K562 (cell line): ENCODE measurements around the gene MKLN1. TPM values are rescaled to one million over a fixed set of nuclear protein-coding genes. Genes with fewer than 3 reads are reported as not detected.

Experiments
- ATAC-seq: fragments of 200-7000 bp; cut with Tn5 transposase; 3 replicates; pipeline ENCODE4 v1.9.1; 2020; ENCODE audit warnings: moderate library complexity
- BruUV-seq: library from RNA; stranded (reverse); fragments of 400-500 nt; replicated peaks from 2 replicates; lab custom pipeline; 2021; lab: Mats Ljungman, UMichigan
- CTCF ChIA-PET: fragments of 300-600 bp; formaldehyde crosslinking; extraction: SDS; loops from one replicate; lab custom pipeline; 2021; ENCODE audit warnings: low intra/inter-chr PET ratio; lab: Yijun Ruan, JAX
- POLR2A ChIA-PET: fragments of 300-600, 350-650 bp; sonication (Branson Sonifier 250); formaldehyde crosslinking; extraction: SDS; loops from one replicate; lab custom pipeline; 2021; ENCODE audit warnings: antibody characterized with exemption, inconsistent platforms; lab: Yijun Ruan, JAX
- DNase-seq, 4 experiments: peaks; one replicate each; pipeline versions ENCODE4 v3.0.0 to v3.0.0-alpha.2; 2011 to 2018; ENCODE audit warnings: low spot score in 3 of 4, mixed read lengths in 3 of 4; ENCODE audit errors: extremely low read depth in 1 of 4
- FAIRE-seq: peaks from 2 replicates; lab custom pipeline; 2011; peaks lifted over from hg19 to GRCh38; lab: Jason Lieb, UNC
- H2AFZ ChIP-seq: 2 replicates; pipeline ENCODE4 v1.6.0; 2011; ENCODE audit warnings: low read depth, low read length, control low read depth, inconsistent platforms
- H3K27ac ChIP-seq: fragments of 200-600 bp; 3 replicates; pipeline ENCODE4 v1.8.0; 2011; ENCODE audit warnings: low read depth, mild to moderate bottlenecking, control low read depth, inconsistent platforms, low read length, moderate library complexity, mixed read lengths; ENCODE audit errors: extremely low read depth
- H3K27me3 ChIP-seq, 2 experiments: fragments of 300-600 bp in 1 of 2; 2 replicates in 1 of 2; 3 replicates in 1 of 2; pipeline versions ENCODE4 v1.6.0 to v1.8.0; 2011; ENCODE audit warnings: inconsistent platforms in 2 of 2, low read length in 2 of 2, mild to moderate bottlenecking in 1 of 2, mixed read lengths in 1 of 2, moderate library complexity in 1 of 2; ENCODE audit not compliant: control insufficient read depth in 2 of 2, insufficient read depth in 2 of 2
- H3K36me3 ChIP-seq: fragments of 300-600 bp; 3 replicates; pipeline ENCODE4 v1.8.0; 2011; ENCODE audit warnings: mild to moderate bottlenecking, low read length, inconsistent platforms; ENCODE audit not compliant: control insufficient read depth, insufficient read depth
- H3K4me1 ChIP-seq, 2 experiments: fragments of 200-600 bp in 1 of 2; replicated peaks in 1 of 2; 2 replicates in 1 of 2; 3 replicates in 1 of 2; pipeline versions ENCODE4 v1.5.1 to v1.8.0; 2011; ENCODE audit warnings: inconsistent platforms in 2 of 2, low read length in 2 of 2, mild to moderate bottlenecking in 1 of 2, mixed read lengths in 1 of 2, moderate library complexity in 1 of 2; ENCODE audit not compliant: control insufficient read depth in 2 of 2, insufficient read depth in 2 of 2
- H3K4me2 ChIP-seq: 2 replicates; pipeline ENCODE4 v1.6.1; 2011; ENCODE audit warnings: low read length, control low read depth, inconsistent platforms, mixed read lengths; ENCODE audit not compliant: insufficient read depth
- H3K4me3 ChIP-seq: fragments of 200-600 bp; sonication (generic), shearing (Covaris generic); 2 replicates; pipeline ENCODE4 v1.5.1; 2016; ENCODE audit warnings: control low read depth, inconsistent platforms
- H3K79me2 ChIP-seq: fragments of 200-600 bp; 3 replicates; pipeline ENCODE4 v1.8.0; 2011; ENCODE audit warnings: low read length, inconsistent platforms; ENCODE audit not compliant: control insufficient read depth, insufficient read depth
- H3K9ac ChIP-seq, 2 experiments: 2 replicates each; pipeline versions ENCODE4 v1.6.0 to v1.6.1; 2011; ENCODE audit warnings: low read depth in 2 of 2, low read length in 2 of 2, control low read depth in 1 of 2, inconsistent platforms in 1 of 2, mild to moderate bottlenecking in 1 of 2, mixed read lengths in 1 of 2; ENCODE audit not compliant: insufficient read depth in 1 of 2
- H3K9me1 ChIP-seq: one replicate; pipeline ENCODE4 v1.6.0; 2011; ENCODE audit warnings: inconsistent platforms, mild to moderate bottlenecking, low read length, moderate library complexity; ENCODE audit not compliant: control insufficient read depth, insufficient read depth
- H3K9me3 ChIP-seq: replicated peaks from 2 replicates; pipeline ENCODE4 v1.5.1; 2011; ENCODE audit warnings: low read depth, low read length, inconsistent platforms; ENCODE audit not compliant: control insufficient read depth, insufficient read depth
- H4K20me1 ChIP-seq: replicated peaks from 2 replicates; pipeline ENCODE4 v1.6.1; 2011; ENCODE audit warnings: low read length, inconsistent platforms, mixed read lengths; ENCODE audit not compliant: control insufficient read depth, insufficient read depth
- ARID2 ChIP-seq: fragments of 450-650 bp; IDR thresholded peaks from 2 replicates; pipeline ENCODE4 v1.6.1; 2017; ENCODE audit warnings: antibody characterized with exemption, mild to moderate bottlenecking
- FOS ChIP-seq: IDR thresholded peaks from 3 replicates; pipeline ENCODE4 v1.6.1; 2011; ENCODE audit not compliant: insufficient read length; ENCODE audit errors: extremely low read depth
- HIVEP1 ChIP-seq: fragments of 250-450 bp; sonication (Bioruptor Pico); IDR thresholded peaks from 2 replicates; pipeline ENCODE4 v1.4.0; 2020; ENCODE audit warnings: mild to moderate bottlenecking
- LARP7 ChIP-seq: fragments of 450-650 bp; IDR thresholded peaks from 2 replicates; pipeline ENCODE4 v1.6.1; 2016
- NCOA6 ChIP-seq: fragments of 450-650 bp; IDR thresholded peaks from 2 replicates; pipeline ENCODE4 v1.6.1; 2017; ENCODE audit warnings: mild to moderate bottlenecking
- NR3C1 ChIP-seq: sonication (generic); formaldehyde crosslinking; IDR thresholded peaks from 2 replicates; pipeline ENCODE4 v1.8.1; 2022; ENCODE audit warnings: missing genetic modification reagents
- TAF9B ChIP-seq: fragments of 450-650 bp; IDR thresholded peaks from 2 replicates; pipeline ENCODE4 v1.6.1; 2018; ENCODE audit warnings: mild to moderate bottlenecking; ENCODE audit not compliant: partially characterized antibody
- ZC3H8 ChIP-seq: fragments of 450-650 bp; IDR thresholded peaks from 2 replicates; pipeline ENCODE4 v1.6.1; 2017
- WGBS: fragments of 100-300 bp; shearing (Covaris generic); methylation state at CpG from one replicate; pipeline ENCODE4 v1.1.6; 2016; ENCODE audit warnings: low coverage, mixed read lengths; ENCODE audit not compliant: insufficient coverage; ENCODE audit errors: missing lambda C conversion rate; 5-methylcytosine and 5-hydroxymethylcytosine counted together
- in situ Hi-C: fragments of 300-500 bp; cut with MboI; formaldehyde crosslinking; loops from 4 replicates; pipeline ENCODE4 v1.15.0; 2018; ENCODE audit warnings: inconsistent platforms, mixed read lengths
- intact Hi-C: fragments of 100-400 bp; cut with micrococcal nuclease; formaldehyde crosslinking; loops from 2 replicates; pipeline ENCODE4 v1.14.2; 2022
- polyA plus RNA-seq, 8 experiments: library from polyadenylated mRNA; depleted of rRNA in 4 of 8; stranded (reverse) in 5 of 8; unstranded in 3 of 8; fragments of >200 nt; fragmentation: Nextera tagmentation in 2 of 8; fragmentation: Illumina TruSeq in 1 of 8; extraction: Ambion mirVana in 2 of 8; extraction: Trizol in 1 of 8; gene quantifications; 2 replicates each; pipeline versions ENCODE4 v1.2.1 to v1.2.3, GENCODE V29; 2011 to 2014; ENCODE audit warnings: inconsistent platforms in 1 of 8, missing spikeins in 1 of 8
- total RNA-seq, 7 experiments: library from RNA; depleted of rRNA in 6 of 7; stranded (reverse); fragments of >200 nt in 6 of 7; fragmentation: Illumina TruSeq in 2 of 7; extraction: Trizol in 2 of 7; gene quantifications; 2 replicates each; pipeline versions ENCODE4 v1.2.1 to v1.2.3, GENCODE V29; 2011 to 2021; ENCODE audit warnings: low replicate concordance in 1 of 7
- TF ChIP-seq, protein P1 (sequence below): fragments of 250-450 bp; sonication (Bioruptor Pico); IDR thresholded peaks from 2 replicates; pipeline ENCODE4 v1.6.1; 2021; ENCODE audit warnings: mild to moderate bottlenecking
- TF ChIP-seq, protein P2 (sequence below): fragments of 250-450 bp; sonication (Bioruptor Pico); IDR thresholded peaks from 2 replicates; pipeline ENCODE4 v1.5.0; 2021
- TF ChIP-seq, protein P3 (sequence below): fragments of 450-650 bp; IDR thresholded peaks from 2 replicates; pipeline ENCODE4 v1.6.1; 2016
- TF ChIP-seq, protein P4 (sequence below): fragments of 200-800 bp; sonication (Bioruptor generic); IDR thresholded peaks from 2 replicates; pipeline ENCODE4 v1.6.1; 2016; ENCODE audit warnings: missing genetic modification characterization, missing compliant biosample characterization

The MKLN1 gene
- total and polyA plus RNA-seq, 9 of the 15 experiments (the other 6 are each of a cell fraction or from before 2014, with no cell fraction given), result 18.6 to 80.4 (median 56.0) TPM

DNA sequence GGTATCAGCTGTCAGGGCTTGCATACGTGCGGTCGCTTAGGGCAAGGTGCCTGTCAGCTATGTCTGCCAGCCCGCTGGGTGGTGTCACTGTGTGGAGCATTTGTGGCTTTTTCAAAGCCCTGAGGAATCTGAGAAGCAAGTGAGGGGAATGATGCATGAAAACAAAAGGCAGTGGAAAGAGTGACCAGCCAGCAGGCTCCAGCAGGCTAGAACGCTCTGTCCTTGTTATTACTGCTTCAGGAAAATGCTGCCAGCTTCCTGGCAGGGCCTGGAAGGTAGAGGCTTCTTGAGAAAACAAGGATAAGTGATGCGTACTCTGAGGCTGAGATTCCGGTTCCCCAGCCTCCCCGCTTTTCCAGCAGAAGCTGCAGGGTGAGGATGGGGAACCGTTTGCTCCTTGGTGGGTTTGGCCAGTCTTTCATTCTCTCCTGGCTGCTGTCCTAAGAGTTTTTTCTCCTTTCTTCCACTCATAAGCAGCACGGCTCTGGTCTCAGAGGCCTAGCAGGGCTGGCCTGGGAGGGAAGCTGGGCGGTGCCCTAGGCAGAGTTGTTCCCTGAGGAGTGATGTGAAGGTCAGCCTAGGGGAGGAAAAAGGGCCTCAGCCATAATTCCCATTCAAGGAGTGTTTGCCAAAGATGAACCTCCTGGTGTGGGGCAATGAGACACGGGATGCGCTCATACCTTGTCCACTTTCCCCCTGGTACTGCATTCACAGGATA is 42.8 kb upstream of the MKLN1 start:
- Histone ChIP-seq H3K36me3 (no peaks in the 10 kb centered on the region), H3K9me3 (no peaks in the 10 kb centered on the region), H3K9ac (no peak overlapping the region), H3K9me1 (no peaks in the 10 kb centered on the region), H3K79me2 (no peaks in the 10 kb centered on the region), H2AFZ (no peak overlapping the region), H3K4me3 (no peak overlapping the region), H3K4me1 (peaks cover 0 to 8% of the 10 kb centered on the region in 2 experiments; a peak in 2 of 5 replicates), H3K4me2 (no peak overlapping the region), H3K27me3 (peaks cover 26% of the 10 kb centered on the region in 2 experiments; a peak in 4 of 5 replicates), H4K20me1 (no peaks in the 10 kb centered on the region), H3K27ac (no peak overlapping the region)
- in situ Hi-C loops, result no loop called here
- intact Hi-C loops, result no loop called here
- 8% methylated on average over 13 of the region's 13 CpGs for WGBS
- ChIA-PET POLR2A (interaction anchor here (0.6 to 1.5 kb wide), 6 partner anchors 8 to 208 kb away, joined by 3 to 7 read pairs (median 4); no protein-coding TSS in a partner anchor), CTCF (no interaction called here)
- no TSS peak for BruUV-seq
- no peak for FAIRE-seq
- DNase-seq, result no peak
- ATAC-seq, result no peak; the same call in 2 of the 3 replicates
- TF ChIP-seq, protein P1, sequence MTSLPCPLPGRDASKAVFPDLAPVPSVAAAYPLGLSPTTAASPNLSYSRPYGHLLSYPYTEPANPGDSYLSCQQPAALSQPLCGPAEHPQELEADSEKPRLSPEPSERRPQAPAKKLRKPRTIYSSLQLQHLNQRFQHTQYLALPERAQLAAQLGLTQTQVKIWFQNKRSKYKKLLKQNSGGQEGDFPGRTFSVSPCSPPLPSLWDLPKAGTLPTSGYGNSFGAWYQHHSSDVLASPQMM (CRISPR knock-in tag), result no peak
- no peak for TF ChIP-seq FOS
- TF ChIP-seq TAF9B, result no peak
- TF ChIP-seq, protein P2, sequence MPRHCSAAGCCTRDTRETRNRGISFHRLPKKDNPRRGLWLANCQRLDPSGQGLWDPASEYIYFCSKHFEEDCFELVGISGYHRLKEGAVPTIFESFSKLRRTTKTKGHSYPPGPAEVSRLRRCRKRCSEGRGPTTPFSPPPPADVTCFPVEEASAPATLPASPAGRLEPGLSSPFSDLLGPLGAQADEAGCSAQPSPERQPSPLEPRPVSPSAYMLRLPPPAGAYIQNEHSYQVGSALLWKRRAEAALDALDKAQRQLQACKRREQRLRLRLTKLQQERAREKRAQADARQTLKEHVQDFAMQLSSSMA (CRISPR knock-in tag), result no peak
- TF ChIP-seq, protein P3, sequence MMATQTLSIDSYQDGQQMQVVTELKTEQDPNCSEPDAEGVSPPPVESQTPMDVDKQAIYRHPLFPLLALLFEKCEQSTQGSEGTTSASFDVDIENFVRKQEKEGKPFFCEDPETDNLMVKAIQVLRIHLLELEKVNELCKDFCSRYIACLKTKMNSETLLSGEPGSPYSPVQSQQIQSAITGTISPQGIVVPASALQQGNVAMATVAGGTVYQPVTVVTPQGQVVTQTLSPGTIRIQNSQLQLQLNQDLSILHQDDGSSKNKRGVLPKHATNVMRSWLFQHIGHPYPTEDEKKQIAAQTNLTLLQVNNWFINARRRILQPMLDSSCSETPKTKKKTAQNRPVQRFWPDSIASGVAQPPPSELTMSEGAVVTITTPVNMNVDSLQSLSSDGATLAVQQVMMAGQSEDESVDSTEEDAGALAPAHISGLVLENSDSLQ, result no peak
- TF ChIP-seq, protein P4, sequence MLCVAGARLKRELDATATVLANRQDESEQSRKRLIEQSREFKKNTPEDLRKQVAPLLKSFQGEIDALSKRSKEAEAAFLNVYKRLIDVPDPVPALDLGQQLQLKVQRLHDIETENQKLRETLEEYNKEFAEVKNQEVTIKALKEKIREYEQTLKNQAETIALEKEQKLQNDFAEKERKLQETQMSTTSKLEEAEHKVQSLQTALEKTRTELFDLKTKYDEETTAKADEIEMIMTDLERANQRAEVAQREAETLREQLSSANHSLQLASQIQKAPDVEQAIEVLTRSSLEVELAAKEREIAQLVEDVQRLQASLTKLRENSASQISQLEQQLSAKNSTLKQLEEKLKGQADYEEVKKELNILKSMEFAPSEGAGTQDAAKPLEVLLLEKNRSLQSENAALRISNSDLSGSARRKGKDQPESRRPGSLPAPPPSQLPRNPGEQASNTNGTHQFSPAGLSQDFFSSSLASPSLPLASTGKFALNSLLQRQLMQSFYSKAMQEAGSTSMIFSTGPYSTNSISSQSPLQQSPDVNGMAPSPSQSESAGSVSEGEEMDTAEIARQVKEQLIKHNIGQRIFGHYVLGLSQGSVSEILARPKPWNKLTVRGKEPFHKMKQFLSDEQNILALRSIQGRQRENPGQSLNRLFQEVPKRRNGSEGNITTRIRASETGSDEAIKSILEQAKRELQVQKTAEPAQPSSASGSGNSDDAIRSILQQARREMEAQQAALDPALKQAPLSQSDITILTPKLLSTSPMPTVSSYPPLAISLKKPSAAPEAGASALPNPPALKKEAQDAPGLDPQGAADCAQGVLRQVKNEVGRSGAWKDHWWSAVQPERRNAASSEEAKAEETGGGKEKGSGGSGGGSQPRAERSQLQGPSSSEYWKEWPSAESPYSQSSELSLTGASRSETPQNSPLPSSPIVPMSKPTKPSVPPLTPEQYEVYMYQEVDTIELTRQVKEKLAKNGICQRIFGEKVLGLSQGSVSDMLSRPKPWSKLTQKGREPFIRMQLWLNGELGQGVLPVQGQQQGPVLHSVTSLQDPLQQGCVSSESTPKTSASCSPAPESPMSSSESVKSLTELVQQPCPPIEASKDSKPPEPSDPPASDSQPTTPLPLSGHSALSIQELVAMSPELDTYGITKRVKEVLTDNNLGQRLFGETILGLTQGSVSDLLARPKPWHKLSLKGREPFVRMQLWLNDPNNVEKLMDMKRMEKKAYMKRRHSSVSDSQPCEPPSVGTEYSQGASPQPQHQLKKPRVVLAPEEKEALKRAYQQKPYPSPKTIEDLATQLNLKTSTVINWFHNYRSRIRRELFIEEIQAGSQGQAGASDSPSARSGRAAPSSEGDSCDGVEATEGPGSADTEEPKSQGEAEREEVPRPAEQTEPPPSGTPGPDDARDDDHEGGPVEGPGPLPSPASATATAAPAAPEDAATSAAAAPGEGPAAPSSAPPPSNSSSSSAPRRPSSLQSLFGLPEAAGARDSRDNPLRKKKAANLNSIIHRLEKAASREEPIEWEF, result no peak
- no peak for TF ChIP-seq ZC3H8
- no peak for TF ChIP-seq NR3C1 (CRISPR knock-in tag)
- no peak for TF ChIP-seq NCOA6
- no peak for TF ChIP-seq HIVEP1
- no peak for TF ChIP-seq ARID2
- TF ChIP-seq LARP7, result no peak
